A673 (cell line): Measurements from ENCODE around the gene IQCM. TPM values are rescaled to one million over a fixed set of nuclear protein-coding genes. Genes with fewer than 3 reads are reported as not detected.

Experiments
- BruUV-seq: library from RNA; stranded (reverse); fragments of 400-500 nt; replicated peaks from 2 replicates; lab custom pipeline; 2021; lab: Mats Ljungman, UMichigan
- CTCF ChIA-PET: fragments of 300-600 bp; sonication (Branson Sonifier 250); formaldehyde crosslinking; loops from one replicate; lab custom pipeline; 2022; ENCODE audit warnings: antibody characterized with exemption; lab: Charles Lee
- POLR2A ChIA-PET: fragments of 300-600 bp; sonication (Branson Sonifier 250); formaldehyde crosslinking; loops from one replicate; lab custom pipeline; 2022; ENCODE audit warnings: antibody characterized with exemption; ENCODE audit not compliant: low non-redundant PET; lab: Charles Lee
- DNase-seq: peaks from one replicate; pipeline ENCODE4 v3.0.0-alpha.2; 2015; ENCODE audit warnings: low spot score
- H3K27ac ChIP-seq: fragments of 200-600 bp; sonication (generic); 2 replicates; pipeline ENCODE4 v1.5.1; 2016; ENCODE audit warnings: mixed run types, low read depth, mild to moderate bottlenecking, mixed read lengths, antibody characterized with exemption, low read length; ENCODE audit not compliant: poor library complexity, severe bottlenecking
- H3K27me3 ChIP-seq: fragments of 200-600 bp; sonication (generic); replicated peaks from 2 replicates; pipeline ENCODE4 v1.6.1; 2017; ENCODE audit warnings: mixed run types, low read depth, mild to moderate bottlenecking, mixed read lengths, antibody characterized with exemption, low read length; ENCODE audit not compliant: insufficient read depth, poor library complexity
- H3K36me3 ChIP-seq: fragments of 200-600 bp; sonication (generic); 2 replicates; pipeline ENCODE4 v1.6.1; 2016; ENCODE audit warnings: mixed run types, mild to moderate bottlenecking, mixed read lengths, antibody characterized with exemption, low read length; ENCODE audit not compliant: insufficient read depth, poor library complexity, severe bottlenecking
- H3K4me1 ChIP-seq: fragments of 200-600 bp; sonication (generic); 2 replicates; pipeline ENCODE4 v1.6.1; 2017; ENCODE audit warnings: mixed run types, mild to moderate bottlenecking, mixed read lengths, antibody characterized with exemption, low read length; ENCODE audit not compliant: insufficient read depth, poor library complexity, severe bottlenecking
- H3K4me3 ChIP-seq: fragments of 200-600 bp; sonication (generic); 2 replicates; pipeline ENCODE4 v1.5.1; 2016; ENCODE audit warnings: low read depth, mixed run types, mild to moderate bottlenecking, mixed read lengths, low read length; ENCODE audit not compliant: poor library complexity, severe bottlenecking
- H3K9me3 ChIP-seq: fragments of 200-600 bp; sonication (generic); 2 replicates; pipeline ENCODE4 v1.6.1; 2016; ENCODE audit warnings: mixed run types, low read depth, mild to moderate bottlenecking, mixed read lengths, antibody characterized with exemption, low read length; ENCODE audit not compliant: poor library complexity, severe bottlenecking
- CTCF ChIP-seq: fragments of 300-800, 200-600 bp; sonication (generic); conservative IDR thresholded peaks from 2 replicates; pipeline ENCODE4 v1.5.1; 2017; ENCODE audit warnings: low read depth, mild to moderate bottlenecking, antibody characterized with exemption, low read length, moderate library complexity, mixed read lengths
- EZH2 ChIP-seq: fragments of 200-600 bp; sonication (generic); IDR thresholded peaks from 2 replicates; pipeline ENCODE4 v1.6.1; 2017; ENCODE audit warnings: borderline replicate concordance, low read depth, mild to moderate bottlenecking, mixed read lengths, antibody characterized with exemption, low read length; ENCODE audit not compliant: poor library complexity, severe bottlenecking
- intact Hi-C: fragments of 100-400 bp; cut with micrococcal nuclease; formaldehyde crosslinking; loops from one replicate; pipeline ENCODE4 v1.10.0; 2022; ENCODE audit not compliant: unreplicated experiment
- total RNA-seq: library from RNA; stranded (reverse); gene quantifications from 2 replicates; pipeline ENCODE4 v1.2.3, GENCODE V29; 2021

Gene IQCM
- total RNA-seq, 1 experiment from 2014 or later = not detected

- ChIA-PET CTCF (no interaction called here), POLR2A (no interaction called here)
- Histone ChIP-seq H3K27ac (no peak overlapping the region), H3K4me1 (no peaks in the 10 kb centered on the region), H3K36me3 (no peaks in the 10 kb centered on the region), H3K9me3 (peaks cover 10% of the 10 kb centered on the region), H3K4me3 (no peak overlapping the region), H3K27me3 (no peaks in the 10 kb centered on the region)
- intact Hi-C loops = no loop called here
- no TSS peak for BruUV-seq
- TF ChIP-seq CTCF (no peak), EZH2 (no peak)
- no peak for DNase-seq
Observed at GRCh38 chr4:149589826-149590225, 225.8 kb downstream of the IQCM start.

GRCh38 chr4:149584722-149585121 lies 230.9 kb downstream of the IQCM start:
- Histone ChIP-seq H3K36me3 (no peaks in the 10 kb centered on the region), H3K9me3 (peaks cover 10% of the 10 kb centered on the region), H3K27me3 (no peaks in the 10 kb centered on the region), H3K27ac (no peak overlapping the region), H3K4me1 (no peaks in the 10 kb centered on the region), H3K4me3 (no peak overlapping the region)
- DNase-seq = peak; percentile 7
- POLR2A ChIA-PET = no interaction called here
- intact Hi-C loops = no loop called here
- CTCF ChIA-PET = no interaction called here
- BruUV-seq = no TSS peak
- TF ChIP-seq EZH2 (no peak), CTCF (no peak)

- no TSS peak for BruUV-seq
Observed at GRCh38 chr4:149574971-149575370, 240.7 kb downstream of the IQCM start.

More at GRCh38 chr4:149574971-149575370, 240.7 kb downstream of the IQCM start:
- Histone ChIP-seq H3K27ac (no peak overlapping the region), H3K4me3 (no peak overlapping the region), H3K27me3 (no peaks in the 10 kb centered on the region), H3K4me1 (no peaks in the 10 kb centered on the region), H3K36me3 (no peaks in the 10 kb centered on the region), H3K9me3 (no peaks in the 10 kb centered on the region)
- TF ChIP-seq CTCF = no peak
- no peak for TF ChIP-seq EZH2
- ChIA-PET POLR2A (no interaction called here), CTCF (no interaction called here)
- no peak for DNase-seq
- intact Hi-C loops = no loop called here
